NT2/D1 (cell line): Measurements from ENCODE around the gene NBPF6.

Experiments
- SUZ12 ChIP-seq: IDR thresholded peaks from 2 replicates; pipeline ENCODE4 v1.6.1; 2011; ENCODE audit not compliant: insufficient read length, insufficient read depth; ENCODE audit errors: extremely low read depth
- YY1 ChIP-seq: IDR thresholded peaks from 2 replicates; pipeline ENCODE4 v1.6.1; 2011; ENCODE audit not compliant: insufficient read length, insufficient read depth
- ZNF274 ChIP-seq: IDR thresholded peaks from 2 replicates; pipeline ENCODE4 v1.6.1; 2011; ENCODE audit warnings: mild to moderate bottlenecking, low read depth, low read length

DNA sequence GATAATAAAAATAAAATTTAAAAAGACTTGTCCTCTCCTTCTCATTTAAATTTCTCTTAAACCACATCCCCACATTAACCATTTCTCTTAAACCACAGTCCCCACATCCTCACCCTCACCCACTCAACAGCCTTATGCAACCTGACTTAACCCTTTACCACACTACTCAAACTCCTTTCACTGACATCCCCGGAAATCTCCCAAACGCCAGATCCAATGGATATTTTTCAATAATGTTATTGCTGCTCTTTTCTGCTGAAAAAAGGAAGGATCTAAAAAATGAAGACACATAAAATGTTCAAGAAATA lies 55.6 kb downstream of the NBPF6 start:
- no peak for TF ChIP-seq YY1
- no peak for TF ChIP-seq ZNF274
- no peak for TF ChIP-seq SUZ12
